ENCODE results near the gene CHAC2. TPM values are rescaled to one million over a fixed set of nuclear protein-coding genes. Genes with fewer than 3 reads are reported as not detected.

The CHAC2 gene
- total and polyA plus RNA-seq, 4 experiments from 2014 or later: 1.5 to 4.9 (median 2.6) TPM

DNA sequence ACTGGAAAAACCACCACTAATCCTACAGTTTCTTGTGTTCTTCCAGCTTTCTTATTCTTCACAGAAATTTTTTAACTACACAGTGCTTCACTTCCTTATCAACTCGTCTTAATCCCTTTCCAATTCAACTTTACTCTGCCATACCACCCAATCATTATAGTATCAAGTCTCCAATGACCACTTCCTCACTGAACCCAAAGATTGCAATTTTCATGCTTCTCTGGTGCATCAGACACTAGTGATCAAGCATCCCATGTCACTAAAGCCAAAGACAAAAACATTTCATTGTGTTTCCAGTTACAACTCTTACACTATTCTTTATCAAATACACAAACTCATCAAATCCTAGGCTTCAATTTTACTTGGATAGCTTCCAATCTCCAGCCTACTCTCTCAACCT lies 9.5 kb downstream of the CHAC2 start:
- ChIA-PET CTCF (ENCODE audit: partially characterized antibody) (interaction anchor here (0.7 kb wide), 1 partner anchor 26 kb away, joined by 3 read pairs; no protein-coding TSS in a partner anchor), POLR2A (ENCODE audit: partially characterized antibody) (interaction anchor here (1.5 kb wide), 1 partner anchor 9 kb away, joined by 8 read pairs; the partner anchor contains the start of gene CHAC2)
- H3K4me1 ChIP-seq (ENCODE audit: insufficient read depth, low read length): peaks cover 7% of the 10 kb centered on the region
- H3K9me3 ChIP-seq (ENCODE audit: control insufficient read depth in 1 of 2, low read length in 2 of 2): no peaks in the 10 kb centered on the region
- H3K4me3 ChIP-seq (ENCODE audit: low read length in 2 of 2): no peak overlapping the region
- peaks cover 32 to 36% of the 10 kb centered on the region in 2 donors for H3K36me3 Mint-ChIP-seq
- DNase-seq: no peak
- H3K4me1 Mint-ChIP-seq: peaks cover 17 to 33% (median 25%) of the 10 kb centered on the region in 4 donors
- no peaks in the 10 kb centered on the region for H3K9me3 Mint-ChIP-seq
- H3K27ac ChIP-seq (ENCODE audit: low read depth, low read length): no peak overlapping the region
- H3K36me3 ChIP-seq (ENCODE audit: insufficient read depth, low read length): no peaks in the 10 kb centered on the region
- no peaks in the 10 kb centered on the region for H3K27me3 ChIP-seq (ENCODE audit: insufficient read depth, low read length)
- H3K27me3 Mint-ChIP-seq: no peaks in the 10 kb centered on the region
- no peak overlapping the region for H3K4me3 Mint-ChIP-seq
- intact Hi-C loops (cut with micrococcal nuclease): no loop called here
- peak overlapping the region in 5 of 7 donors; percentile 0 to 80 (median 60) for H3K27ac Mint-ChIP-seq

- POLR2A ChIA-PET (ENCODE audit: partially characterized antibody): interaction anchor here (1.6 kb wide), 1 partner anchor 11 kb away, joined by 4 read pairs; the partner anchor contains the start of gene CHAC2
- no peak overlapping the region for H3K27ac Mint-ChIP-seq
Observed at GRCh38 chr2:53778536-53779162, 11.0 kb downstream of the CHAC2 start.

GRCh38 chr2:53780056-53780455 lies 12.5 kb downstream of the CHAC2 start:
- POLR2A ChIA-PET (ENCODE audit: partially characterized antibody): no interaction called here
- no peak overlapping the region for H3K4me3 Mint-ChIP-seq
- H3K9me3 ChIP-seq (ENCODE audit: control insufficient read depth in 1 of 2, low read length in 2 of 2): no peaks in the 10 kb centered on the region
- peak overlapping the region in 2 of 7 donors; percentile 32 to 47 for H3K27ac Mint-ChIP-seq
- peaks cover 25 to 34% of the 10 kb centered on the region in 2 donors for H3K36me3 Mint-ChIP-seq
- peaks cover 25% of the 10 kb centered on the region for H3K4me1 ChIP-seq (ENCODE audit: insufficient read depth, low read length)
- no peaks in the 10 kb centered on the region for H3K27me3 Mint-ChIP-seq
- H3K27me3 ChIP-seq (ENCODE audit: insufficient read depth, low read length): no peaks in the 10 kb centered on the region
- no peaks in the 10 kb centered on the region for H3K36me3 ChIP-seq (ENCODE audit: insufficient read depth, low read length)
- intact Hi-C loops (cut with micrococcal nuclease): loop anchor here (10.0 kb wide), 1 partner anchor 195 kb away; the partner anchor contains the start of gene PSME4
- H3K9me3 Mint-ChIP-seq: no peaks in the 10 kb centered on the region
- no peak overlapping the region for H3K27ac ChIP-seq (ENCODE audit: low read depth, low read length)
- no peak for DNase-seq
- CTCF ChIA-PET (ENCODE audit: partially characterized antibody): interaction anchor here (1.9 kb wide), 1 partner anchor 12 kb away, joined by 7 read pairs; the partner anchor contains the start of gene CHAC2
- peaks cover 28 to 50% (median 40%) of the 10 kb centered on the region in 4 donors for H3K4me1 Mint-ChIP-seq
- no peak overlapping the region for H3K4me3 ChIP-seq (ENCODE audit: low read length in 2 of 2)

More at GRCh38 chr2:53778536-53779162, 11.0 kb downstream of the CHAC2 start:
- Histone ChIP-seq H3K36me3 (ENCODE audit: insufficient read depth, low read length) (no peaks in the 10 kb centered on the region), H3K4me3 (ENCODE audit: low read length in 2 of 2) (no peak overlapping the region), H3K27ac (ENCODE audit: low read depth, low read length) (no peak overlapping the region), H3K27me3 (ENCODE audit: insufficient read depth, low read length) (no peaks in the 10 kb centered on the region), H3K9me3 (ENCODE audit: control insufficient read depth in 1 of 2, low read length in 2 of 2) (no peaks in the 10 kb centered on the region), H3K4me1 (ENCODE audit: insufficient read depth, low read length) (peaks cover 11% of the 10 kb centered on the region)
- CTCF ChIA-PET (ENCODE audit: partially characterized antibody): interaction anchor here (1.0 kb wide), 1 partner anchor 9 kb away, joined by 3 read pairs; no protein-coding TSS in a partner anchor
- Mint-ChIP-seq H3K36me3 (peaks cover 28 to 40% of the 10 kb centered on the region in 2 donors), H3K4me1 (peaks cover 19 to 42% (median 31%) of the 10 kb centered on the region in 4 donors), H3K4me3 (no peak overlapping the region), H3K27me3 (no peaks in the 10 kb centered on the region), H3K9me3 (no peaks in the 10 kb centered on the region)
- DNase-seq: no peak
- intact Hi-C loops (cut with micrococcal nuclease): no loop called here

DNA sequence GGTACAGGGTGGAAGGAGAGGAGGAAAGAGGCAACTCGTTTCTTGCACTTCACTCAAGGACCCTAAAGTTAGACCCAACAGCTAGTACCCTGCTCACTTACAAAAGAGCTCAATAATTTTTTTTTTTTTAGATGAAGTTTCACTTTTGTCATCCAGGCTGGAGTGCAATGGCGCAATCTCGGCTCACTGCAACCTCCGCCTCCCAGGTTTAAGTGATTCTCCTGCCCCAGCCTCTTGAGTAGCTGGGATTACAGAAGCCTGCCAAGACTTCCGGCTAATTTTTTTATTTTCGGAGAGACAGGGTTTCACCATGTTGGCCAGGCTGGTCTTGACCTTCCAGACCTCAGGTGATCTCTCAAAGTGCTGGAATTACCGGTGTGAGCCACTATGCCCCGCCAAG lies 15.1 kb downstream of the CHAC2 start:
- Histone ChIP-seq H3K27ac (ENCODE audit: low read depth, low read length) (no peak overlapping the region), H3K9me3 (ENCODE audit: control insufficient read depth in 1 of 2, low read length in 2 of 2) (no peaks in the 10 kb centered on the region), H3K4me3 (ENCODE audit: low read length in 2 of 2) (no peak overlapping the region), H3K4me1 (ENCODE audit: insufficient read depth, low read length) (peaks cover 31% of the 10 kb centered on the region), H3K27me3 (ENCODE audit: insufficient read depth, low read length) (no peaks in the 10 kb centered on the region), H3K36me3 (ENCODE audit: insufficient read depth, low read length) (no peaks in the 10 kb centered on the region)
- Mint-ChIP-seq H3K36me3 (peaks cover 19 to 42% of the 10 kb centered on the region in 2 donors), H3K4me1 (peaks cover 31 to 70% (median 44%) of the 10 kb centered on the region in 4 donors), H3K27me3 (no peaks in the 10 kb centered on the region), H3K4me3 (no peak overlapping the region), H3K9me3 (no peaks in the 10 kb centered on the region), H3K27ac (no peak overlapping the region)
- ChIA-PET CTCF (ENCODE audit: partially characterized antibody) (interaction anchor here (1.4 kb wide), 1 partner anchor 15 kb away, joined by 3 read pairs; the partner anchor contains the start of gene CHAC2), POLR2A (ENCODE audit: partially characterized antibody) (interaction anchor here (1.3 to 6.2 kb wide), 2 partner anchors 10 to 15 kb away, joined by 4 to 66 read pairs; partner anchors contain the start of gene CHAC2)
- intact Hi-C loops (cut with micrococcal nuclease): loop anchor here (10.0 kb wide), 1 partner anchor 192 kb away; the partner anchor contains the start of gene PSME4
- no peak for DNase-seq

- Histone ChIP-seq H3K27me3 (ENCODE audit: insufficient read depth, low read length) (no peaks in the 10 kb centered on the region), H3K4me3 (ENCODE audit: low read length in 2 of 2) (no peak overlapping the region), H3K27ac (ENCODE audit: low read depth, low read length) (no peak overlapping the region), H3K9me3 (ENCODE audit: control insufficient read depth in 1 of 2, low read length in 2 of 2) (no peaks in the 10 kb centered on the region), H3K4me1 (ENCODE audit: insufficient read depth, low read length) (peaks cover 44% of the 10 kb centered on the region), H3K36me3 (ENCODE audit: insufficient read depth, low read length) (no peaks in the 10 kb centered on the region)
- intact Hi-C loops (cut with micrococcal nuclease): loop anchor here (10.0 kb wide), 1 partner anchor 190 kb away; the partner anchor contains the start of gene PSME4
- Mint-ChIP-seq H3K27me3 (no peaks in the 10 kb centered on the region), H3K36me3 (peaks cover 11 to 38% of the 10 kb centered on the region in 2 donors), H3K4me3 (peak overlapping the region in 6 of 8 donors; percentile 30 to 100 (median 98)), H3K27ac (peak overlapping the region in 6 of 7 donors; percentile 10 to 91 (median 50)), H3K4me1 (peaks cover 33 to 71% (median 47%) of the 10 kb centered on the region in 4 donors), H3K9me3 (no peaks in the 10 kb centered on the region)
- CTCF ChIA-PET (ENCODE audit: partially characterized antibody): no interaction called here
- DNase-seq: no peak
- POLR2A ChIA-PET (ENCODE audit: partially characterized antibody): interaction anchor here (6.2 kb wide), 1 partner anchor 16 kb away, joined by 66 read pairs; the partner anchor contains the start of gene CHAC2
Observed at GRCh38 chr2:53784436-53784835, 16.8 kb downstream of the CHAC2 start.

DNA sequence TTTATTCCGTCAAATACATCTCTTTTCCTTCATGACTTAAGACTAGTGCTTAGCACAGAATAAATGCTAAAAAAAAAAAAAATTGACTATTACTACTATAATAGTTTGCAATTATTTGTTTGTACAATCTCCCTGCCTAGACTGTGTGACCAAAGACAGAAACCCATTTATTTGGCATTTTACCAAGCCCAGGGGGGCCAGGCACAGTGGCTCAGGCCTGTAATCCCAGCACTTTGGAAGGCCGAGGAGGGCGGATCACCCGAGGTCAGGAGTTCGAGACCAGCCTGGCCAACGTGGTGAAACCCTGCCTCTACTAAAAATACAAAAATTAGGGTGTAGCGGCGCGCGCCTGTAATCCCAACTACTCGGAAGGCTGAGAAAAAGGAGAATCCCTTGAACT lies 17.8 kb downstream of the CHAC2 start:
- peaks cover 30 to 66% (median 47%) of the 10 kb centered on the region in 4 donors for H3K4me1 Mint-ChIP-seq

More for the DNA sequence above, 17.8 kb downstream of the CHAC2 start:
- DNase-seq: no peak
- Histone ChIP-seq H3K4me3 (ENCODE audit: low read length in 2 of 2) (peak overlapping the region in 1 of 2 donors; percentile 80), H3K4me1 (ENCODE audit: insufficient read depth, low read length) (peaks cover 44% of the 10 kb centered on the region), H3K36me3 (ENCODE audit: insufficient read depth, low read length) (no peaks in the 10 kb centered on the region), H3K27ac (ENCODE audit: low read depth, low read length) (no peak overlapping the region), H3K9me3 (ENCODE audit: control insufficient read depth in 1 of 2, low read length in 2 of 2) (no peaks in the 10 kb centered on the region), H3K27me3 (ENCODE audit: insufficient read depth, low read length) (no peaks in the 10 kb centered on the region)
- intact Hi-C loops (cut with micrococcal nuclease): loop anchor here (10.0 kb wide), 1 partner anchor 189 kb away; the partner anchor contains the start of gene PSME4
- Mint-ChIP-seq H3K9me3 (no peaks in the 10 kb centered on the region), H3K27ac (peak overlapping the region in 6 of 7 donors; percentile 33 to 97 (median 84)), H3K27me3 (no peaks in the 10 kb centered on the region), H3K4me3 (peak overlapping the region; percentile 91 to 100 (median 96)), H3K36me3 (peaks cover 3 to 30% of the 10 kb centered on the region in 2 donors)
- ChIA-PET CTCF (ENCODE audit: partially characterized antibody) (interaction anchor here (1.4 kb wide), 1 partner anchor 18 kb away, joined by 6 read pairs; the partner anchor contains the start of gene CHAC2), POLR2A (ENCODE audit: partially characterized antibody) (interaction anchor here (1.3 to 6.2 kb wide), 3 partner anchors 14 to 331 kb away, joined by 3 to 66 read pairs (median 6); partner anchors contain the start of gene CHAC2)
